ENCODE results near the gene ALOX12.

- TF ChIP-seq CTCF (IDR thresholded peaks at IDR 0.05) (no peak), POLR2A (IDR thresholded peaks at IDR 0.05) (no peak)
Measured at GRCh38 chr17:7029096-7029495, 33.2 kb downstream of the ALOX12 start.
